ENCODE results near the gene TTC21B. TPM values are rescaled to one million over a fixed set of nuclear protein-coding genes. Genes with fewer than 3 reads are reported as not detected.

Gene TTC21B
- total RNA-seq, 4 donors from 2014 or later = 27.6 to 79.2 (median 36.9) TPM

GRCh38 chr2:165874445-165875039 lies 79.0 kb downstream of the TTC21B start:
- intact Hi-C loops (cut with DNase I; ENCODE audit: low total_unique reads) = no loop called here
- no peak for DNase-seq
- H3K36me3 ChIP-seq = no peaks in the 10 kb centered on the region
- no peaks in the 10 kb centered on the region for H3K27me3 ChIP-seq
- no peak overlapping the region for H3K27ac ChIP-seq
- H3K4me3 ChIP-seq = no peak overlapping the region
- H3K9me3 ChIP-seq = no peaks in the 10 kb centered on the region
- H3K4me1 ChIP-seq = no peaks in the 10 kb centered on the region
- no peak for TF ChIP-seq POLR2A (IDR thresholded peaks at IDR 0.05)
- peak; percentile 30 to 53 (median 44) for TF ChIP-seq CTCF (IDR thresholded peaks at IDR 0.05)

- Histone ChIP-seq H3K4me1 (no peaks in the 10 kb centered on the region), H3K36me3 (no peaks in the 10 kb centered on the region), H3K27me3 (no peaks in the 10 kb centered on the region), H3K27ac (no peak overlapping the region), H3K4me3 (no peak overlapping the region), H3K9me3 (no peaks in the 10 kb centered on the region)
- DNase-seq = no peak
- TF ChIP-seq CTCF (IDR thresholded peaks at IDR 0.05) = no peak
- no peak for TF ChIP-seq POLR2A (IDR thresholded peaks at IDR 0.05)
- intact Hi-C loops (cut with DNase I; ENCODE audit: low total_unique reads) = no loop called here
These were observed 81.3 kb downstream of the TTC21B start for GRCh38 chr2:165872101-165872791.

- Histone ChIP-seq H3K4me3 (no peak overlapping the region), H3K36me3 (no peaks in the 10 kb centered on the region), H3K4me1 (no peaks in the 10 kb centered on the region), H3K27me3 (no peaks in the 10 kb centered on the region), H3K27ac (no peak overlapping the region), H3K9me3 (no peaks in the 10 kb centered on the region)
- intact Hi-C loops (cut with DNase I; ENCODE audit: low total_unique reads) = no loop called here
- TF ChIP-seq POLR2A (IDR thresholded peaks at IDR 0.05) (no peak), CTCF (IDR thresholded peaks at IDR 0.05) (no peak)
- DNase-seq = no peak
These were observed 82.6 kb downstream of the TTC21B start for GRCh38 chr2:165871025-165871424.

GRCh38 chr2:165870346-165870745 lies 83.2 kb downstream of the TTC21B start:
- no peaks in the 10 kb centered on the region for H3K9me3 ChIP-seq

More at GRCh38 chr2:165870346-165870745, 83.2 kb downstream of the TTC21B start:
- H3K27me3 ChIP-seq = no peaks in the 10 kb centered on the region
- TF ChIP-seq CTCF (IDR thresholded peaks at IDR 0.05) (no peak), POLR2A (IDR thresholded peaks at IDR 0.05) (no peak)
- no peaks in the 10 kb centered on the region for H3K4me1 ChIP-seq
- DNase-seq = no peak
- no peaks in the 10 kb centered on the region for H3K36me3 ChIP-seq
- H3K4me3 ChIP-seq = no peak overlapping the region
- H3K27ac ChIP-seq = no peak overlapping the region
- intact Hi-C loops (cut with DNase I; ENCODE audit: low total_unique reads) = no loop called here
